Epidermal melanocyte (primary cell): ENCODE data around the gene MCC.

Source experiments
- DNase-seq: peaks from one replicate; pipeline ENCODE4 v3.0.0; 2011; ENCODE audit warnings: low spot score; ENCODE audit not compliant: insufficient read length

The MCC gene

GRCh38 chr5:113271745-113272454, 216.4 kb downstream of the MCC start:
- DNase-seq, result no peak

- no peak for DNase-seq
These were observed 217.2 kb downstream of the MCC start for GRCh38 chr5:113271015-113271414.

DNA sequence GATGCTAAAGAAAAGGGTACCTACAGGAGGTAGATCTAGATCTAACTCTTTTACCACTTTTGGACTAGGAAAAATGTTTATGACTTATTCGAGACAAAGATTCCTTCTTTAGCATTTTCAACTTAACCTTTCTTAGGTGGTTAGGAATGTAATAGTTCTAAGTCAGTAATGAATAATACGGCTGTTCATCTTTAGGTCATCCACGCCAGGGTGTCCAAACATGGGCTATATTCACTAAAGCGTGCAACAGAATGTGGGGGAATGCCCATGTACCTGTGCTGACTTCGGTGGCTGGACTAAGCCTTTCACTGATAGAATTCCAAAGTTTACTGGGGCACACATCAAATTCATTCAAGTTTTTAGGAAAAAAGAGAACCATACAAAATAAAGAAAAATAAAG, 218.2 kb downstream of the MCC start:
- DNase-seq, result no peak

- DNase-seq, result no peak
These were observed 218.9 kb downstream of the MCC start for GRCh38 chr5:113269023-113269997.

GRCh38 chr5:113268232-113268631, 220.0 kb downstream of the MCC start:
- no peak for DNase-seq

DNA sequence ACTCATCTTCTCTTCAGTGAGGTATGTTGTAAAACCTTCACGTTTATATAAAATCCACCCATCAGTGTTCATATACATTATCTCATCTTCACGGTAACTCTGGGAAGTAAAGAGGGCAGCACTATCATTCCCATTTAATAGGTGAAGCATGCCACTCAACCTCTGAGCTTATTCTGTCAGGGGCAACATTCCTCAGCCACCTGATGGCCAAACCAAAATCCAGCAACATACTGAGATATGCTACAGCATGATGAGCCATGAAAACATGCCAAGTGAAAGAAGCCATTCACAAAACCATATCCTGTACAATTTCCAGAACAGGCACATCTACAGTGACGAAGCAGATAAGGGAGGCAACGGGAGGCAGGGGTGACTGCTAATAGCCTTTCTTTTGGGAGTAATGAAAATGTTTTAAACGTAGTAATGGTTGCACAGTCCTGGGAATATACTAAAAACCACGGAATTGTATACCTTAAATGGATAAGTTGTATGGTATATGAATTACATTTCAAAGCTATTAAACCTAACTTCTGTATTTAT, 220.8 kb downstream of the MCC start:
- DNase-seq, result no peak

DNA sequence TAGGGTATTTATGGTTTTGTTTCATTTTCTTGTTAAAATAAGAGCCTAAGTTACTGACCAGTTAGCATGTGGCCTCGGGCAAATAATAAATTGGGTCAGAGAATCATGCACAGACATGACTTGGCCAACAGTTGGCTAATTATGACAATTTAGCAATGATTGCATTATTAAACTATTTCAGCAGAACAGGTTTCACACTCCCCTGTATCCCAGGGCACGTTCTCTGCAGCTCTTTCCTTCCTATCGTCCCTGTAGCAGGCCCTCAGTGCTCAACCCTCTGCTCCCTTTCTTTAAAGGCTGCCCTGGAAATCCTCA, 221.4 kb downstream of the MCC start:
- DNase-seq, result no peak

DNA sequence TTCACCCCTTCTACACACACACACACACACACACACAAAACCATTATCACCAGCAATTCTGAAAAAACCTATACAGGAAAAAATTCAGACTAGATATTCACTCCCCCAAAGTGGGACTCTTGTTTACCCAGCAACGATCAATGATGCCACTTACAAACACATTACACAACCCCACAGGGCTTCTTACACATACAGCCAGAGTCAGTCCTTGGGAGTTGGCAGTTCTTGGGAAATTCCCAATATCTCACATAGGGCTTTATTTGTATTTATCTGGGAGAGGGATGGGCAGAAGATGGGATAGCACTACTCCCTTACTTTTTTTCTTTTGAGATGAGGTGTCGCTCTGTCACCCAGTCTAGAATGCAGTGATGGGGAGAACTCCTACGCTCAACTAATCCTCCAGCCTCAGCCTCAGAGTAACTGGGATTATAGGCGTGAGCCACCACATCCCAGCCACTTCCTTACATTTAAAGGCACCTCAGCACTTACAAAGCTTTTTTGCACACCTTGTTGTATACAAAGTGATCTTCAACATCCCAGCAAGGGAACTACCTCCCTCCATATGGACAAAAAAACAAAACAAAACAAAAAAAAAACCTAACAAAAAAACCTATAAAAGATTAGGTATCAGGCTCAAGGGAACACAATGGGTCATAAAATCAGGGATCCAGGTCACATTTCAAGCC, 221.9 kb downstream of the MCC start:
- DNase-seq, result no peak

DNA sequence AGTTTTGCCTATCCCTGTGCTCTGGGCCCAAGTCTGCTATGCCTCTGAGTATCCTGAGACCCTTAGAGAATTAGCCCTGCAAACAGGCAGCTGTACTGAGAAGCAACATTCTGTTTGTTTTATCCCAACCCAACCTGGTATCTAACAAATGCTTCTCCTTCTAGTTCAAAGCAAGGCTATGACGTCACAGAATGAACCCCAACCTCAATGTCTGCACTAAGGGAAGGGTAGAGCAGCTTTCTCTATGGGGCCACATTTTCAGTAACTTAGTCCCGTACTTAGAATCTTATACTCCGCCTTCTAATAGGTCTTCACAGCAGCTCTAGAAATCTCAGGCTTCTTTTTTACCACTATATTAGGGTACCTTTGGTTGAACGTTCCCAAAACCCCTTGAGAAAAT, 223.1 kb downstream of the MCC start:
- DNase-seq, result no peak

- DNase-seq, result no peak
These were observed 224.2 kb downstream of the MCC start for GRCh38 chr5:113264046-113264445.

DNA sequence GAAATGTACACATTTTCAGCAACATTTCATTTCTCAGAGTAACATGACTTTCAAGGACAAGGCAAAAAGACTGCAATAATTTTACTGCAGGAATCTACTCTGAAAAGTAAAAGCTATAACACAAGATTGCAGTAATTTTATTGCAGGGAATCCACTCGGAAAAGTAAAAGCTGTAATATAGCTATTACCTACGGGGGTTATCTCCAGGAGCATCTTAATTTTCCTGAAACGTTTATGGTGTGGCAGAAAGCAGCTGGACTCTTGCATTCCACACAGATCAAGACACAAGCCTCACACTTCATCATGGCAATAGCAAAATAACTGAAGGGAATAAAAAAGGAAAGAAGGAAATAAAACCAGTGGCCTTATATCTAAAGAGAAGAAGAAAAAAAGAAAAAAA, 224.7 kb downstream of the MCC start:
- DNase-seq, result no peak

- no peak for DNase-seq
These were observed 225.6 kb downstream of the MCC start for GRCh38 chr5:113262674-113263073.

- no peak for DNase-seq
These were observed 229.2 kb downstream of the MCC start for GRCh38 chr5:113259034-113259433.

- DNase-seq, result no peak
These were observed 230.7 kb downstream of the MCC start for GRCh38 chr5:113257545-113257944.

- no peak for DNase-seq
These were observed 231.4 kb downstream of the MCC start for GRCh38 chr5:113256671-113257452.

- no peak for DNase-seq
These were observed 232.5 kb downstream of the MCC start for GRCh38 chr5:113255579-113256386.

DNA sequence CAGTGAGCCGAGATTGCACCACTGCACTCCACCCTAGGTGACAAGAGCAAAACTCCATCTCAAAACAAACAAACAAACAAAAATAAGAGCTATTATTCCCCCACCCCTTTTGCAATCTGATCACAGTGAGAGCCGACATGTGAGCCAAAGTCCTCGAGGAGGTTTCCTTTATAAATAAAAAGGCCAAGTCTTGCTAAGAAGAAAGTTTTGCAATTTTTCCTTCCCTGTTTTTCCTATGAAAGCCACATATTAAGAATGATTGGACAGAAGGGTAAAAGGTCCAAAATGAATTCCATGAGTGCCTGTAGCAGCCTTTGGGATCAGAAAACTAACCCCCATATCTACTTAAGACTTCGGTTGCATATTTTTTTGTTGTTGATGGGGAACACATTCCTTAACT, 233.1 kb downstream of the MCC start:
- DNase-seq, result no peak

GRCh38 chr5:113253037-113253436, 235.2 kb downstream of the MCC start:
- DNase-seq, result no peak

GRCh38 chr5:113252066-113252465, 236.2 kb downstream of the MCC start:
- DNase-seq, result no peak

- DNase-seq, result no peak
These were observed 237.8 kb downstream of the MCC start for GRCh38 chr5:113250341-113250953.
